Hypothalamus (tissue), 51 donors: ENCODE results near the gene RLN3.

Experiments used
- DNase-seq, 51 donors: peaks; one replicate each; lab custom pipeline; 2025; lab: John Stamatoyannopoulos, UW

RLN3 gene

DNA sequence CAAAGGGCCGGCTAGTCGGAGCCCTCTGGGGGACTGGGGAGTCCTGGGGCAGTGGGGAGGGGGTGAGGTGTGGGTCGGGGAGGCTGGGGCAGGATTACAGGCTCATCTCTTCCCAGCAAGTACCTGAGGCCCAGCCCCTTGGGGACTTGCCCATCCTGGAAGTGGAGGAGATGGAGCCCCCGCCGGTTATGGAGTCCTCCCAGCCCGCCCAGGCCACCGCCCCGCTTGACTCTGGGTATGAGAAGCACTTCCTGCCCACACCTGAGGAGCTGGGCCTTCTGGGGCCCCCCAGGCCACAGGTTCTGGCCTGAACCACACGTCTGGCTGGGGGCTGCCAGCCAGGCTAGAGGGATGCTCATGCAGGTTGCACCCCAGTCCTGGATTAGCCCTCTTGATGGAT, 24.0 kb downstream of the RLN3 start:
- no peak for DNase-seq

DNA sequence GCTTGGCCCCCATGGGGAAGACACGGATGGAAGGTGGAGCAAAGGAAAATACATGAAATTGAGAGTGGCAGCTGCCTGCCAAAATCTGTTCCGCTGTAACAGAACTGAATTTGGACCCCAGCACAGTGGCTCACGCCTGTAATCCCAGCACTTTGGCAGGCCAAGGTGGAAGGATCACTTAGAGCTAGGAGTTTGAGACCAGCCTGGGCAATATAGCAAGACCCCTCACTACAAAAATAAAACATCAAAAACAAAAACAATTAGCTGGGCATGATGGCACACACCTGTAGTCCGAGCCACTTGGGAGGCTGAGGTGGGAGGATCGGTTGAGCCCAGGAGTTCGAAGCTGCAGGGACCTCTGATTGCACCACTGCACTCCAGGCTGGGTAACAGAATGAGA, 24.5 kb downstream of the RLN3 start:
- no peak for DNase-seq

DNA sequence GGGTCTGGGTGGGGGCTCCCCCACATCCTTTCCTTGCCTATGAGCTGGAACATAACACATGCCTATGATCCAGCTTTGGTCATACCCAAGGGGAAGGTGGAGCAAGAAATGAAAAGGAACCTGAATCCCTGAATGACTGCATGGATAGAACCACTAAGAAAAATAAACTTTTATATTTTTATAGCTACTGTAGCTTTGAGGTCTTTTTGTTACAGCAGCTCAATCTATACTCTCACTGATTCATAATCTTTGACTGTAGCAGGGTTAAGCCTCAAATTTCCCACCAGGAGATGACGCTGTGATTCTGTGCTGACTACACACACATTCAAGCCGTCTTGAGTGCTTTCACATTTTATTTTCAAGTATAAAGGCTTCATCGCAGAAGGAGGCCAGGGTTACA, 25.1 kb downstream of the RLN3 start:
- DNase-seq, result no peak

GRCh38 chr19:14053500-14053899, 25.6 kb downstream of the RLN3 start:
- no peak for DNase-seq

GRCh38 chr19:14054099-14054498, 26.2 kb downstream of the RLN3 start:
- DNase-seq, result no peak

DNA sequence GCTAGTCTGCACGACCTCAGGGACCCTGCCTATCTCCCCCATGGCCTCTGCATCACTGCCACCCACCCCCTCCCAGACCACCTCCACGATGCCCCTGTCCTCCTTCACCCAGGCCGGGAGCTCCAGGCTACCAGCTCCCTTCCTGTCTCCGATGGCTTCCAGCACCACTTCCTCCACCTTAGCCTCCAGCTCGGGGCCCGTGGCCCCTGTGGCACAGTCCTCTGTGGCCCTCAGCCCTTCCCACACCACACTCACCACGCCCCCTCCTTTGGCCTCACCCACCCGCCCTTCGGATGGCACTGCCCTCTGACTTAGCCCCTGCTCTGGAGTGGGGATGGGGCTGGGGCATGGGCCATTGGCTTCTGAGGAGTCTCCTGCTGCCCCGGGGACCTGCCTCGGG, 26.8 kb downstream of the RLN3 start:
- no peak for DNase-seq

GRCh38 chr19:14055396-14055795, 27.4 kb downstream of the RLN3 start:
- DNase-seq, result no peak

- no peak for DNase-seq
These were observed 28.2 kb downstream of the RLN3 start for GRCh38 chr19:14056069-14056666.

GRCh38 chr19:14056741-14057356, 28.9 kb downstream of the RLN3 start:
- peak in 1 of 51 donors; percentile 35 for DNase-seq

GRCh38 chr19:14058182-14059092, 30.5 kb downstream of the RLN3 start:
- DNase-seq, result no peak

DNA sequence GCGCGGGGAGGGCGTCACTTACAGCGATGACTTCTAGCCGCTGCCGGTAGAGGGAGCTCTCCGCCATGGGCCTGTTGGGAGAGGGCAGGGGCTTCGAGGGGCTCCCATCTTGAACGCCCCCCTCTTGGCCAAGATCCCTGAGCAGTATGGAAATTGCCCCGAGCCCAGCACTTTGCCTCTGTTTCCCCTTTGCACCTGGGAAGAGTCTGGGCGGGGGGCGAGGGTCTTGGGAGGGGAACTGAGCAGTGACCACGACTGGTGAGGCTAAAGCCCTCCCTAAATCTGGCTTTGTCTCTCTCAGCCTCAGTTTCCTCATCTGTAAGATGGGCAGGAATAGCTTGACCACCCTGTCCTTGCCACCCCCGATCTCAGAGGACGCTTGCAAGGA, 31.1 kb downstream of the RLN3 start:
- DNase-seq, result no peak

DNA sequence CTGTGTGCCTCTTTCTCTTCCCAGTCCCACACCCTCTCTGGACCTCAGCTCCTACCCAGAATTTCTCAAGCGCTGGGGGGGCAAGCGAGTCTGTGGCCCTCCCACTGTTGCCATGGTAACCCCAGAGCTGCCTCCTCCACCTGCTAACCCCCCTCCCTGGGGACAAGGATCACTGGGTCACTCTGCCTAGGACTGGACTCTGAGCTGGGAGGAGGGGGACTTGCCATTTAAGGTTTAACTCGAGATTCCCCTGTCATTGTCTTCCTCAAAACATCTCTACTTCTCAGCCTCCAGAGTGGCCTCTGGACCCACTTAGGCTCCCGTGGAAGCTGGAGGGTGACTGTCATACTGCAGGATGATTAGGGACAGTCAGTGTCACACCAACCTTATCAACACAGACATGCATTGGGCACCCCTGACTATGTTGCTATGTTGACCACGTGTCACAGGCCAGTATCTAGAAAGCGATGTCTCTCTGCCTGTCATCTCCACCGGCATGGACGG, 31.8 kb downstream of the RLN3 start:
- no peak for DNase-seq

DNA sequence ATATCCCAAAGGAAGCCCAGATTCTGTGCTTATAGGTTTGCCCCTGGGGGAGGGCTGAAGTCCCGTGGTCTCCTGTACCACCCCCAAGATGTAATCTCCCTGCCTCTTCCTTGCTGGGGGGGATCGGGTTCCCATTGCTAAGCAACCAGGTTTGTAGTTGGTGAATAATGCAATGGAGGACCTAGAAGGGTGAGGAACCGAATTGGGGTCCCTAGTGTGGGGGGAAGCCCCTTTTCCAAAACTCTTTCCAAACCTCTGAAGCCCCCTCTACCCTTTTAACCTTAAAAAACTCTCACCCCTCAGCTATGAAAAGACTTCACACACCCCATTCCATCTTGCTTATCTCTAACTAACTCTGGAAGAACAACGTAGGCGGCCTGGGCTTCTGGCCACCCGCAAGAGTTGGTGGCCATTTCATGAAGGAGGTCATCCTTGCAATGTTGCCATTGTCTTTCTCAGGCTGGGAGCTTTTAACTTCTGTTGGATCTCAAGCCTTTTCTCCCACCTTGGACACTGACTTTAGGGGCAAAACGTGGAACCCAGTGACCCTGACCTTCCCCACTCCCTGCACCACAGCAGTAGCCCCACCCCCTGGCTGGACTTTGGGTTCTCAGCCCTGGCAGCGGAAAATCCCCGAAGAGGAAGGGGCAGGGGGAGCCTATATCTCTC, 33.3 kb downstream of the RLN3 start:
- DNase-seq, result no peak

- no peak for DNase-seq
These were observed 34.0 kb downstream of the RLN3 start, which contains the start of gene PALM3 for GRCh38 chr19:14061751-14062557. Gene PALM3, minus strand, starts transcription at chr19:14062076. Its CDS starts 96 bp downstream, at chr19:14061980.

GRCh38 chr19:14062558-14062855, 34.6 kb downstream of the RLN3 start:
- DNase-seq, result no peak

DNA sequence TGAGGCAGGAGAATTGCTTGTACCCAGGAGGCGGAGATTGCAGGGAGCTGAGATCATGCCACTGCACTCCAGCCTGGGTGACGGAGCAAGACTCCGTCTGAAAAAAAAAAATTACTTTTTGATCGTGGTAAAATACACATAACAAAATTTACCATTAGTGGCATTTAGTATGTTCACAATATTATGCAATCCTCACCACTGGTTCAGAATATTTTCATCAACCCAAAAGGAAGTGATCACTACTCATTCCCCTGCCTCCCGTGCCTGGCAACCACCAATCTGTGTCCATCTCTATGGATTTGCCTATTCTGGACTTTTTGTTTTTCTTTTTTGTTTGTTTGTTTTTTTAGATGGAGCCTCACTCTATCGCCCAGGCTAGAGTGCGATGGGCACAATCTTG, 35.2 kb downstream of the RLN3 start:
- no peak for DNase-seq

GRCh38 chr19:14066134-14066533, 38.2 kb downstream of the RLN3 start:
- DNase-seq, result no peak

GRCh38 chr19:14070268-14071050, 42.5 kb downstream of the RLN3 start:
- DNase-seq, result no peak

DNA sequence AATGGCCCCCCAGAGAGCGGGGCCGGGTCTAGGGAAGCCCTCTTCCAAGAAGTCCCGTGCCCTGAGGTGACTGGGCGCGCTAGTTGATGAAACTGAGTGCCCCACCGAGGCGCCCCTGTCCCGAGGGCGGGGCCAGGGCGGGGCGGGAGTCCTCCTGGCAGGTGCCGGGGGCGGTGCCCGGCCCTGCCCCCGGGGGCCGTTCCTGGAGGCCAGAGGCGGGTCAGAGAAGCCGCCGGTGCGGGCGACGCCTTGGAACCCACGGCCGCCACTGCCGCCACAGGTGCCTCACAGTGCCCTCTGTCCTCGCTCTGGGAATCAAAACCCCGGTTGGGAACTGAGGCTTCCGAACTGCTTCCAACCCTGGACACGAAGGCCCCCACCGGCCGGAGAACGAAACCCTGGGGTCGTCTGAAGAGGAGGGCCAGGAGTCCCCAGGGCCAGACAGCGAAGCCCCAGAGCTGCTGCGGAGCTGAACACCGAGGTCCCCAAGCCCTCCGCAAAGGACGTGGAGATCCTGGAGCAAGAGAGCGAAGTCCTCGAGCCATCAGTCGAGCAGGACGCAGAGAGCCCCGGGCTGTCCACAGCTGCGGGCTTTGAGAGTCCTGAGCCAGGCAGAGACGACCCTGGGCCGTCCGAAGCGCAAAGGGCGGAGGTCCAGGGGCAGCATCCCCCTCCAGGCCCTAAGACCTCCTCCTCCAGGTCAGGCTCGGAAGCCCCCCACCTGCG, 44.8 kb downstream of the RLN3 start, which contains the start of gene MISP3:
Gene MISP3, plus strand, starts transcription at position 252 of the 726 bp plus-strand sequence. CDS start 524 bp downstream, outside the sequence.
- DNase-seq, result peak in 21 of 51 donors; percentile 15 to 70 (median 39)
